ENCODE results near the gene KCNQ1.

The KCNQ1 gene

GRCh38 chr11:2685566-2686359, 241.0 kb downstream of the KCNQ1 start:
- no peak overlapping the region for H2AFZ ChIP-seq (ENCODE audit: low read length)
- H3K4me3 ChIP-seq (ENCODE audit: low read length, poor library complexity, severe bottlenecking) = no peak overlapping the region
- no peaks in the 10 kb centered on the region for H3F3A ChIP-seq (ENCODE audit: low read depth)
- H3K9me2 ChIP-seq (replicated peaks; ENCODE audit: low read depth, low read length) = no peaks in the 10 kb centered on the region
- H3K79me2 ChIP-seq (ENCODE audit: insufficient read depth, low read length) = peaks cover 100% of the 10 kb centered on the region
- no peak overlapping the region for H3K4me2 ChIP-seq (ENCODE audit: low read depth, low read length, poor library complexity, severe bottlenecking)
- H3K4me1 ChIP-seq (ENCODE audit: insufficient read depth, low read length, poor library complexity, severe bottlenecking) = peaks cover 46% of the 10 kb centered on the region
- H3K9me3 ChIP-seq (ENCODE audit: insufficient read depth, low read depth, low read length) = no peaks in the 10 kb centered on the region
- no peaks in the 10 kb centered on the region for H3K27me3 ChIP-seq (ENCODE audit: insufficient read depth, low read length, poor library complexity, severe bottlenecking)
- peaks cover 45% of the 10 kb centered on the region for H4K20me1 ChIP-seq (ENCODE audit: insufficient read depth, low read length, poor library complexity, severe bottlenecking)
- peak overlapping the region; percentile 19 for H3K9ac ChIP-seq (ENCODE audit: low read depth, low read length, poor library complexity, severe bottlenecking)
- peaks cover 12% of the 10 kb centered on the region; the same call in 1 of the 2 replicates for H3K36me3 ChIP-seq (ENCODE audit: insufficient read depth, low read length)
- TF ChIP-seq CTCF (conservative IDR thresholded peaks at IDR 0.05; ENCODE audit: low read length) (no peak), EZH2phosphoT487 (IDR thresholded peaks at IDR 0.05; ENCODE audit: borderline replicate concordance) (no peak)

GRCh38 chr11:2686360-2687222, 241.8 kb downstream of the KCNQ1 start:
- H3K9me2 ChIP-seq (replicated peaks; ENCODE audit: low read depth, low read length) = no peaks in the 10 kb centered on the region
- no peaks in the 10 kb centered on the region for H3F3A ChIP-seq (ENCODE audit: low read depth)
- peaks cover 12% of the 10 kb centered on the region; the same call in 1 of the 2 replicates for H3K36me3 ChIP-seq (ENCODE audit: insufficient read depth, low read length)
- H4K20me1 ChIP-seq (ENCODE audit: insufficient read depth, low read length, poor library complexity, severe bottlenecking) = peaks cover 51% of the 10 kb centered on the region
- no peak overlapping the region for H3K9ac ChIP-seq (ENCODE audit: low read depth, low read length, poor library complexity, severe bottlenecking)
- peaks cover 50% of the 10 kb centered on the region for H3K4me1 ChIP-seq (ENCODE audit: insufficient read depth, low read length, poor library complexity, severe bottlenecking)
- H3K4me3 ChIP-seq (ENCODE audit: low read length, poor library complexity, severe bottlenecking) = no peak overlapping the region
- no peaks in the 10 kb centered on the region for H3K9me3 ChIP-seq (ENCODE audit: insufficient read depth, low read depth, low read length)
- H2AFZ ChIP-seq (ENCODE audit: low read length) = no peak overlapping the region
- H3K4me2 ChIP-seq (ENCODE audit: low read depth, low read length, poor library complexity, severe bottlenecking) = no peak overlapping the region
- no peaks in the 10 kb centered on the region for H3K27me3 ChIP-seq (ENCODE audit: insufficient read depth, low read length, poor library complexity, severe bottlenecking)
- TF ChIP-seq CTCF (conservative IDR thresholded peaks at IDR 0.05; ENCODE audit: low read length) (no peak), EZH2phosphoT487 (IDR thresholded peaks at IDR 0.05; ENCODE audit: borderline replicate concordance) (no peak)
- peaks cover 100% of the 10 kb centered on the region for H3K79me2 ChIP-seq (ENCODE audit: insufficient read depth, low read length)

- TF ChIP-seq EZH2phosphoT487 (IDR thresholded peaks at IDR 0.05; ENCODE audit: borderline replicate concordance) (no peak), CTCF (conservative IDR thresholded peaks at IDR 0.05; ENCODE audit: low read length) (no peak)
- Histone ChIP-seq H3K9ac (ENCODE audit: low read depth, low read length, poor library complexity, severe bottlenecking) (no peak overlapping the region), H3K27me3 (ENCODE audit: insufficient read depth, low read length, poor library complexity, severe bottlenecking) (no peaks in the 10 kb centered on the region), H3K36me3 (ENCODE audit: insufficient read depth, low read length) (peaks cover 12% of the 10 kb centered on the region; the same call in 1 of the 2 replicates), H3K4me3 (ENCODE audit: low read length, poor library complexity, severe bottlenecking) (no peak overlapping the region), H3K9me2 (replicated peaks; ENCODE audit: low read depth, low read length) (no peaks in the 10 kb centered on the region), H3K4me1 (ENCODE audit: insufficient read depth, low read length, poor library complexity, severe bottlenecking) (peaks cover 50% of the 10 kb centered on the region), H3F3A (ENCODE audit: low read depth) (no peaks in the 10 kb centered on the region), H4K20me1 (ENCODE audit: insufficient read depth, low read length, poor library complexity, severe bottlenecking) (peaks cover 52% of the 10 kb centered on the region), H3K9me3 (ENCODE audit: insufficient read depth, low read depth, low read length) (no peaks in the 10 kb centered on the region), H3K4me2 (ENCODE audit: low read depth, low read length, poor library complexity, severe bottlenecking) (no peak overlapping the region), H2AFZ (ENCODE audit: low read length) (no peak overlapping the region), H3K79me2 (ENCODE audit: insufficient read depth, low read length) (peaks cover 100% of the 10 kb centered on the region)
These were observed 242.4 kb downstream of the KCNQ1 start for GRCh38 chr11:2687223-2687530.

Measured in Loucy (cell line).